Activated naive CD4-positive, alpha-beta T cell treated with anti-CD3 and anti-CD28 coated beads, Interleukin-2, amount 10 ng/mL, durations not matched to agents 7 days and 5 days (primary cell): ENCODE data around the gene CRAMP1.

Experiments used
- CTCF ChIA-PET: fragments of 350-600 bp; sonication (Branson Sonifier 250); formaldehyde crosslinking; loops from one replicate; lab custom pipeline; 2021; ENCODE audit warnings: antibody characterized with exemption; lab: Charles Lee
- DNase-seq: peaks from one replicate; pipeline ENCODE4 v3.0.0-alpha.2; 2020
- H3K27ac Mint-ChIP-seq: one replicate; pipeline ENCODE4 v1.8.0; 2021; ENCODE audit warnings: mild to moderate bottlenecking, moderate library complexity, mixed read lengths
- H3K27me3 Mint-ChIP-seq: one replicate; pipeline ENCODE4 v1.8.0; 2021; ENCODE audit warnings: mild to moderate bottlenecking, mixed read lengths
- H3K36me3 Mint-ChIP-seq: one replicate; pipeline ENCODE4 v1.8.0; 2021; ENCODE audit warnings: mixed read lengths
- H3K4me1 Mint-ChIP-seq: one replicate; pipeline ENCODE4 v1.8.0; 2021; ENCODE audit warnings: mixed read lengths
- H3K4me3 Mint-ChIP-seq: one replicate; pipeline ENCODE4 v1.8.0; 2021; ENCODE audit warnings: mild to moderate bottlenecking, moderate library complexity, mixed read lengths
- H3K9me3 Mint-ChIP-seq: one replicate; pipeline ENCODE4 v1.8.0; 2021; ENCODE audit warnings: mixed read lengths

The CRAMP1 gene

DNA sequence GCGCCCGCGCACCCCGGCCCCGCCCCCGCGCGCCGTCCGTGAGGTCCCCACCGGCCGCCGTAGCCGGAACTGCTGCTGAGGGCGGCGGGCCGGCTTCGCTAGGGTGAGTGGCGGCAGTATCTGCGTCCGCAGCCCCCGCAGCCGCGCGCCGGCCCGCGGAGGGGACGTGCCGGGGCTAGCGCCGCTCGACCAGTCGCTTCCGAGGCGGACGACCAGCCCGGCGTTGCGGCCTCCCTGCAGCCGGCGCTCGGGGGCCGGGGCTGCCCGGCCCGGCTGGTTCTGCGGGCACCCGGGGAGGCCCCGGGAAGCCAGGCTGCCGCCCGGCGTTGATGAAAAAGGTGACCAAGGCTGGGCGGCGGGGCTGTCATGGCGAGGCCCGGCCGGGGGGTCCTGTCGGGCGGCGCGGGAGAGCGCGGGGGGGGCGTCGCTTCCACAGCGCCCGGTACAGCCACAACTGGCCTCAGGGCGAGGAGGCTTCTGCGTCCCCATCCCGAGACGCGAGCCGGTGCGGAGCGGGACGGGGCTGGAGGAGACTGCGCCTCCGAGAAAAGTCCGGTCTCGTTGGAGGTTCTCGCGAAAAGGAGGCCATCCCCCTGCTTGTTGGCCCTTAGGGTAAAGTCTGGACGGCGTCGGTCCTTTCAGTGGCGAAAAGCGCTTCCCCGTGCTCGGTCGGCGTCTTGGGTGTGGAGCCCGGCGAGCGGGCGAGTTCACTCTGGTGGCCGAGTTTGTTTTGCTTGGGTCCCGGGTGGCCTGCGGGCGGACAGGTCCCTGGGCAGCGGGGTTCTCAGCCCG lies at the start of gene CRAMP1:
Gene CRAMP1, plus strand, starts transcription at position 41 of the 792 bp plus-strand sequence. CDS start 2,280 bp downstream, outside the sequence.
- CTCF ChIA-PET: no interaction called here
- DNase-seq: no peak
- Mint-ChIP-seq H3K9me3 (no peaks in the 10 kb centered on the region), H3K4me1 (peaks cover 47% of the 10 kb centered on the region), H3K4me3 (peak within 1 kb of the TSS; percentile 89), H3K36me3 (peaks cover 16% of the 10 kb centered on the region), H3K27ac (peak within 1 kb of the TSS; percentile 99), H3K27me3 (peaks cover 9% of the 10 kb centered on the region)

DNA sequence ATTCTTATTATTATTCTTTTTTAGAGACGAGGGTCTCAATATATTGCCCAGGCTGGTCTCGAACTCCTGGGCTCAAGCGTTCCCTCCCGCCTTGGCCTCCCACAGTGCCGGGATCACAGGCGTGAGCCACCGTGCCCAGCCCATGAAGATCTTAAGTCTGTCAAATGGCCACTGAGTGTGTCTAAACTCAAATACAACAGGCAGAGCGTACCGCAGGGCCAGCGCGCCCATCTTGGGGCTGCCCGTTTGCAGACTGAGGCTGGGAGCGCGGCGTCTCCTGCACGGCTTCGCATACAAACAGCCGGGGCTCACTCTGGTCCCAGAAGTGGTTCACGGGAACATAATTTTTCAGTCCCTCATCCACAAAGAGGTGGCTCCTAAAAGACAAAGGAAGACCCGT lies 48.4 kb upstream of the CRAMP1 start:
- H3K36me3 Mint-ChIP-seq: peaks cover 6% of the 10 kb centered on the region
- peaks cover 3% of the 10 kb centered on the region for H3K27me3 Mint-ChIP-seq
- no peak overlapping the region for H3K4me3 Mint-ChIP-seq
- CTCF ChIA-PET: no interaction called here
- H3K4me1 Mint-ChIP-seq: peaks cover 34% of the 10 kb centered on the region
- H3K27ac Mint-ChIP-seq: no peak overlapping the region
- no peak for DNase-seq
- H3K9me3 Mint-ChIP-seq: no peaks in the 10 kb centered on the region

DNA sequence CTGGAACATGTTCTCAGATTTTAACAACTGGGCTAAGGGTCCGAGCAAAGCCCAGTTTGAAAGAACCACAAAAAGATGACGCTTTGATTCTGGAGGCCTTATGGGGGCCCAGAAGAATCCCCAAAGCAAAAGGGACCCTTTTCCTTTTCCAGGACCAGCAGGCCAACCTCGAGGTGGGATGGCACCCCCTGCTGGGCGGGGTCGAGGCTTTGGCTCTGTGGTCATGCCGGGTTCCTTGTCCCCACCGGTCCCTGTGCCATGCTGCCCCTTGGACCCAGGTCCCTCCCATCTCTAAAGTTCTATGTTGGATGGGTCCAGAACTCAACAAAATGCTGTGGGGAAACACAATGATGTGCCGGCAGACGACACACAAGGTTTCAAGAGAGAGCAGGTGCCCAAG lies 47.8 kb upstream of the CRAMP1 start:
- Mint-ChIP-seq H3K4me3 (no peak overlapping the region), H3K4me1 (peaks cover 28% of the 10 kb centered on the region), H3K9me3 (no peaks in the 10 kb centered on the region), H3K36me3 (peaks cover 6% of the 10 kb centered on the region), H3K27ac (no peak overlapping the region), H3K27me3 (peaks cover 3% of the 10 kb centered on the region)
- CTCF ChIA-PET: no interaction called here
- DNase-seq: peak; percentile 32

DNA sequence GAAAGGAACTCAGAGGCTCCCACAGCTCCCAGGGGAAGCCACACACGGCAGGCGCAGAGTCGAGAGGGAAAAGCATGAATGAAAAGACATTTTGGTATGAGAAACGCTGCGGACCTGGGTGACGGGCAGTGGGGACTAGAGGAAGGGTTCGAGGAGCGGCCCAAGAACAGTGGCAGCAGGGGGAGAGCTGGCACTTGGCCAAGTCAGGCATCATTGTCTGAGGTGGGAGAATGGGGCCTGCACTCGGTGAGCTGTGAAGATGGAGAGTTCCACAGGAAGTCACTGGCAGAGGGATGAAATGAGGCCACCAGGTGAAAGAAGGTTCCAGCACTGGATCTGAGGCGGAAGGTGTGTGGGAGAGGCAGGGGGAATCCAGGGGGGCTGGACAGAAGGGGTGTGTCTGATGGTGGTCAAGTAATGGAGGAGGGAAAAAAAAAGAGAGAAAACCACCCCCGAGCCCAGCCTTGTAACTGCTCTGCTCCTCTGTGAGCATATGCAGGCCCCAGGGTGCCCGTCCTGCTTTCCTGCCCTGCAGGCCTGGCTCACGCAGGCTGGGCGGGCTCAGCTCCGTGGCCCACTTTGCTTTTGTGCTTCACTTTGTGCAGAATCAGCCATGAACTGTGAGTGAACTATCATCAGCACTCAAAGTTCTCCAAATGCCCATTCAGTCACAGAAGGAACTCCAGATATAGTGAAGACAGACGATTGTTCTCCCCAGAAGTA lies 46.9 kb upstream of the CRAMP1 start:
- no peak overlapping the region for H3K4me3 Mint-ChIP-seq
- peaks cover 19% of the 10 kb centered on the region for H3K4me1 Mint-ChIP-seq
- no peak overlapping the region for H3K27ac Mint-ChIP-seq
- peaks cover 4% of the 10 kb centered on the region for H3K27me3 Mint-ChIP-seq
- H3K9me3 Mint-ChIP-seq: no peaks in the 10 kb centered on the region
- CTCF ChIA-PET: no interaction called here
- DNase-seq: no peak
- H3K36me3 Mint-ChIP-seq: peaks cover 3% of the 10 kb centered on the region

GRCh38 chr16:1567988-1568387 lies 44.2 kb upstream of the CRAMP1 start:
- Mint-ChIP-seq H3K27ac (no peak overlapping the region), H3K27me3 (peaks cover 6% of the 10 kb centered on the region), H3K36me3 (no peaks in the 10 kb centered on the region)

GRCh38 chr16:1571012-1571671 lies 41.0 kb upstream of the CRAMP1 start:
- no peak for DNase-seq
- no peak overlapping the region for H3K4me3 Mint-ChIP-seq
- CTCF ChIA-PET: no interaction called here
- no peaks in the 10 kb centered on the region for H3K9me3 Mint-ChIP-seq
- peaks cover 3% of the 10 kb centered on the region for H3K27me3 Mint-ChIP-seq
- H3K36me3 Mint-ChIP-seq: no peaks in the 10 kb centered on the region
- no peaks in the 10 kb centered on the region for H3K4me1 Mint-ChIP-seq
- no peak overlapping the region for H3K27ac Mint-ChIP-seq

More at GRCh38 chr16:1567988-1568387, 44.2 kb upstream of the CRAMP1 start:
- Mint-ChIP-seq H3K4me1 (no peaks in the 10 kb centered on the region), H3K4me3 (no peak overlapping the region), H3K9me3 (no peaks in the 10 kb centered on the region)
- no peak for DNase-seq
- CTCF ChIA-PET: interaction anchor here (1.2 kb wide), 1 partner anchor 15 kb away, joined by 3 read pairs; no protein-coding TSS in a partner anchor

DNA sequence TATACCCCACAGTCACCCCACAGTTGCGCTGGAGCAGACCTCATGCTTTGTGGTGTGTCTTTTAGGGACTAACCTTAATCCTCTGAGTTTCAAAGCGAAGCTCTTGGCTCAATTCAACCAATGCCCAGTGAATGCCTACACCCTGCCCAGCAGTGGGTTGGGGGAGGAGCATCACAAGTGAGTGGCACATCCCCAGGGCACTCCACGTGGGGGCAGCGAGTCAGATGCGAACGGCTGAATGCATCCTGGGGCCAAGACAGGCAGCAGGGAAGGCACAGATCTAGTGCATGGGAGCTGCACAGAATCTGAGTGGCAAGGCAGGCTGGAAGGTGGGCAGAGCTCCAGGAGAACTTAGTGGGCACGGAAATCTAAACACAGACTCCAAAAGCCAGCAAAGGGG lies 39.5 kb upstream of the CRAMP1 start:
- Mint-ChIP-seq H3K9me3 (no peaks in the 10 kb centered on the region), H3K36me3 (no peaks in the 10 kb centered on the region), H3K27me3 (peaks cover 3% of the 10 kb centered on the region), H3K27ac (no peak overlapping the region), H3K4me3 (no peak overlapping the region), H3K4me1 (no peaks in the 10 kb centered on the region)
- CTCF ChIA-PET: no interaction called here
- DNase-seq: no peak

- Mint-ChIP-seq H3K4me3 (no peak overlapping the region), H3K27me3 (peaks cover 3% of the 10 kb centered on the region), H3K27ac (no peak overlapping the region), H3K4me1 (no peaks in the 10 kb centered on the region), H3K9me3 (no peaks in the 10 kb centered on the region), H3K36me3 (no peaks in the 10 kb centered on the region)
- no peak for DNase-seq
- CTCF ChIA-PET: interaction anchor here (0.8 kb wide), 1 partner anchor 11 kb away, joined by 3 read pairs; no protein-coding TSS in a partner anchor
Observed at GRCh38 chr16:1573301-1573700, 38.9 kb upstream of the CRAMP1 start.

DNA sequence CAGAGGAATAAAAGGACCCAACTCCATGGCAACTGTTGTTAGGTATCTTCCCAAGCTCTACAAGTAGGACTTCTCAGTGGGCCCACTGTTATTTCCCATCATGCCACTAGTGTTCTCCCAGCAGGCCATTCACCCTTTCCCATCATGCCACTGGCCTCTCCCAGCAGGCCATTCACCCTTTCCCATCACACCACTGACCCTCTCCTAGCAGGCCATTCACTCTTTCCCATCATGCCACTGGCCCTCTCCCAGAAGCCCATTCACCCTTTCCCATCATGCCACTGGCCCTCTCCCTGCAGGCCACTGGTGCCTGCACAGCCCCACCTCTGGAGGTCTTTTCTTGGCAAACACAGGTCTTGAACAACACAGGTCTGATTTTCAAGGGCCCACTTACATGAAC lies 36.6 kb upstream of the CRAMP1 start:
- peak overlapping the region; percentile 12 for H3K27ac Mint-ChIP-seq
- CTCF ChIA-PET: no interaction called here
- no peaks in the 10 kb centered on the region for H3K4me1 Mint-ChIP-seq
- no peak for DNase-seq
- H3K36me3 Mint-ChIP-seq: no peaks in the 10 kb centered on the region
- no peaks in the 10 kb centered on the region for H3K9me3 Mint-ChIP-seq
- H3K27me3 Mint-ChIP-seq: no peaks in the 10 kb centered on the region
- H3K4me3 Mint-ChIP-seq: no peak overlapping the region

GRCh38 chr16:1579214-1579613 lies 32.9 kb upstream of the CRAMP1 start:
- CTCF ChIA-PET: interaction anchor here (0.7 kb wide), 1 partner anchor 408 kb away, joined by 3 read pairs; no protein-coding TSS in a partner anchor
- Mint-ChIP-seq H3K27me3 (no peaks in the 10 kb centered on the region), H3K4me1 (no peaks in the 10 kb centered on the region), H3K4me3 (no peak overlapping the region), H3K9me3 (no peaks in the 10 kb centered on the region), H3K36me3 (no peaks in the 10 kb centered on the region), H3K27ac (no peak overlapping the region)
- DNase-seq: peak; percentile 36

DNA sequence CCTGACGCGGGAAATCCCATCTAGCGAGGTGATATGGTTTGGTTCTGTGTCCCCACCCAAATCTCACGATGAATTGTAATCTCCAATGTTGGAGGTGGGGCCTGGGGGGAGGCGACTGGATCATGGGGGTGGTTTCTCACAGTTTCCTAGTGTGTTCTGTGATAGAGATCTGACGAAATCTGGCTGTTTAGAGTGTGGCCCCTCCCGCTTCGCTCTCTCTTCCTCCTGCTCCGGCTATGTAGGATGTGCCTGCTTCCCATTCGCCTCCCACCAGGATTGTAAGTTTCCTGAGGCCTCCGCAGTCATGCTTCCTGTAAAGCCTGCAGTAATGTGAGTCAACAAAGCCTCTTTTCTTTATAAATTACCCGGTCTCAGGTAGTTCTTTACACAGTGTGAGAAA lies 31.9 kb upstream of the CRAMP1 start:
- DNase-seq: no peak
- H3K27me3 Mint-ChIP-seq: no peaks in the 10 kb centered on the region
- H3K4me1 Mint-ChIP-seq: no peaks in the 10 kb centered on the region
- H3K4me3 Mint-ChIP-seq: no peak overlapping the region
- H3K27ac Mint-ChIP-seq: no peak overlapping the region
- no peaks in the 10 kb centered on the region for H3K9me3 Mint-ChIP-seq
- no peaks in the 10 kb centered on the region for H3K36me3 Mint-ChIP-seq
- CTCF ChIA-PET: no interaction called here

DNA sequence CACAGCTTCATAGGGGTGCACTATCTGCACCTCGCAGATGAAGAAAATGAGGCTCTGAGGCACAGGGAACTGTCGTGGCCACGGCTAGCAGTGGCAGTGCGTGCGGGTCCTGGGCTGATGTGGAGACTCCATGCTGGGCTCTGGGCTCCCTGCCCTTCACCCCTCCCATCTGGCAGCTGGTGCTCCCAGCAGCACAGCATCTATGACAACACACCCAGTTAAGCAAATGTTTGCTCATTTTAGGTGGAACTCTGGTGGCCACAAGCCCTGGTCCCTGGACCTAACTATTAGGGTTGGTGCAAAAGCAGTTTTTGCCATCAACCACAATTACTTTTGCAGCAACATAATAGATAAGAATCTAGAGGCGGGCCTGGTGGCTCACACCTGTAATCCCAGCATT lies 31.2 kb upstream of the CRAMP1 start:
- no peak overlapping the region for H3K27ac Mint-ChIP-seq
- no peak for DNase-seq
- H3K9me3 Mint-ChIP-seq: no peaks in the 10 kb centered on the region
- CTCF ChIA-PET: no interaction called here
- H3K27me3 Mint-ChIP-seq: no peaks in the 10 kb centered on the region
- no peaks in the 10 kb centered on the region for H3K36me3 Mint-ChIP-seq
- no peak overlapping the region for H3K4me3 Mint-ChIP-seq
- no peaks in the 10 kb centered on the region for H3K4me1 Mint-ChIP-seq

GRCh38 chr16:1581804-1582203 lies 30.4 kb upstream of the CRAMP1 start:
- no peaks in the 10 kb centered on the region for H3K36me3 Mint-ChIP-seq
- CTCF ChIA-PET: no interaction called here
- no peak overlapping the region for H3K27ac Mint-ChIP-seq
- no peak overlapping the region for H3K4me3 Mint-ChIP-seq
- no peaks in the 10 kb centered on the region for H3K4me1 Mint-ChIP-seq
- no peak for DNase-seq
- H3K27me3 Mint-ChIP-seq: no peaks in the 10 kb centered on the region
- no peaks in the 10 kb centered on the region for H3K9me3 Mint-ChIP-seq

DNA sequence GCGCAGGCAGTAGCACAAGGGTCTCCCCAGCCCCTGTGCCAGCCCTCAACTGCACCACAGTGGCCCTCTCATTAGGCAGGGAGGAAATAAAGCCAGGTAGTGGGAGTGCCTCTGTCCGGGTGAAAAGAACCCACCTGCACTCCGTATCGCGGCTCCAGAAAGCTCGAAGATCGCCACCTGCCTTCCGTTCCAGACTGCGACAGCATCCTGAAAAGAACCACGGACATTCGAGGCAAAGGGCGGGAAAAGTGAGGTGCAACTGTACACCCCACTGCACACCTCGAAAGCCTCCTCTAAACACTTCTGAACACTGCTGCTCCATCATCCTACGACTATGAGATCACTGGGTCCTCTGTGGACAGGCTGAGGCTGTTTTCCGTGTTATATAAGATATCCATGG lies 29.0 kb upstream of the CRAMP1 start:
- H3K4me1 Mint-ChIP-seq: no peaks in the 10 kb centered on the region
- no peaks in the 10 kb centered on the region for H3K36me3 Mint-ChIP-seq
- CTCF ChIA-PET: interaction anchor here (1.1 kb wide), 1 partner anchor 15 kb away, joined by 3 read pairs; no protein-coding TSS in a partner anchor
- H3K9me3 Mint-ChIP-seq: no peaks in the 10 kb centered on the region
- no peak overlapping the region for H3K27ac Mint-ChIP-seq
- no peak overlapping the region for H3K4me3 Mint-ChIP-seq
- no peak for DNase-seq
- no peaks in the 10 kb centered on the region for H3K27me3 Mint-ChIP-seq
